GM21529 (cell line): ENCODE data around the gene NRG3.

Experiments
- ATAC-seq: cut with Tn5 transposase; IDR thresholded peaks from one replicate; pipeline ENCODE4 v1.9.1; 2021; ENCODE audit not compliant: unreplicated experiment

NRG3 gene

GRCh38 chr10:81874875-81875466 lies at the start of gene NRG3:
NRG3 (plus strand) TSS chr10:81875194.
- no peak for ATAC-seq

GRCh38 chr10:81828251-81828650 lies 46.7 kb upstream of the NRG3 start:
- ATAC-seq = no peak

- no peak for ATAC-seq
These were observed 43.9 kb upstream of the NRG3 start for GRCh38 chr10:81831060-81831459.

- ATAC-seq = no peak
These were observed 36.0 kb upstream of the NRG3 start for GRCh38 chr10:81838950-81839349.

GRCh38 chr10:81843042-81843441 lies 32.0 kb upstream of the NRG3 start:
- no peak for ATAC-seq

- ATAC-seq = no peak
These were observed 27.3 kb upstream of the NRG3 start for GRCh38 chr10:81847675-81848074.

GRCh38 chr10:81848514-81848913 lies 26.5 kb upstream of the NRG3 start:
- ATAC-seq = no peak

- ATAC-seq = no peak
These were observed 26.1 kb upstream of the NRG3 start for GRCh38 chr10:81848931-81849330.

GRCh38 chr10:81862596-81862995 lies 12.4 kb upstream of the NRG3 start:
- no peak for ATAC-seq

GRCh38 chr10:81863771-81864170 lies 11.2 kb upstream of the NRG3 start:
- no peak for ATAC-seq

GRCh38 chr10:81865581-81865980 lies 9.4 kb upstream of the NRG3 start:
- no peak for ATAC-seq

GRCh38 chr10:81866753-81867152 lies 8.2 kb upstream of the NRG3 start:
- peak; percentile 96 for ATAC-seq

- no peak for ATAC-seq
These were observed 4.5 kb upstream of the NRG3 start for GRCh38 chr10:81870472-81870871.

- ATAC-seq = no peak
These were observed 3.4 kb upstream of the NRG3 start for GRCh38 chr10:81871558-81871957.

- ATAC-seq = no peak
These were observed 2.7 kb upstream of the NRG3 start for GRCh38 chr10:81872206-81872862.

- no peak for ATAC-seq
These were observed 1.6 kb upstream of the NRG3 start for GRCh38 chr10:81873231-81873931.

GRCh38 chr10:81873932-81874816 lies 820 bp upstream of the NRG3 start:
- no peak for ATAC-seq

GRCh38 chr10:81875467-81876252 lies 666 bp downstream of the NRG3 start:
- no peak for ATAC-seq

GRCh38 chr10:81876253-81877077 lies 1.5 kb downstream of the NRG3 start:
- no peak for ATAC-seq

- ATAC-seq = no peak
These were observed 2.6 kb downstream of the NRG3 start for GRCh38 chr10:81877596-81877995.
